Activated CD8-positive, alpha-beta T cell treated with anti-CD3 and anti-CD28 coated beads for 36 hours (primary cell): ENCODE measurements around the gene HLA-DRB1. TPM values are rescaled to one million over a fixed set of nuclear protein-coding genes. Genes with fewer than 3 reads are reported as not detected.
A peak's percentile ranks its signal among the peaks of the same experiment; 100 is the strongest.

Source experiments
- ATAC-seq: fragments of 200-7000 bp; cut with Tn5 transposase; one replicate; pipeline ENCODE4 v1.10.0; 2021; ENCODE audit warnings: mild to moderate bottlenecking, moderate library complexity
- CTCF ChIA-PET: fragments of 350-600 bp; sonication (Branson Sonifier 250); formaldehyde crosslinking; loops from one replicate; lab custom pipeline; 2021; ENCODE audit warnings: antibody characterized with exemption; lab: Charles Lee
- POLR2A ChIA-PET: fragments of 350-600 bp; sonication (Branson Sonifier 250); formaldehyde crosslinking; loops from one replicate; lab custom pipeline; 2021; ENCODE audit warnings: antibody characterized with exemption; lab: Charles Lee
- DNase-seq: peaks from one replicate; pipeline ENCODE4 v3.0.0-alpha.2; 2020
- H3K27ac Mint-ChIP-seq: one replicate; pipeline ENCODE4 v1.8.0; 2021; ENCODE audit warnings: mild to moderate bottlenecking, mixed read lengths
- H3K27me3 Mint-ChIP-seq: one replicate; pipeline ENCODE4 v1.8.0; 2021; ENCODE audit warnings: mixed read lengths
- H3K36me3 Mint-ChIP-seq: one replicate; pipeline ENCODE4 v1.8.0; 2021; ENCODE audit warnings: low read depth, mixed read lengths
- H3K4me1 Mint-ChIP-seq: one replicate; pipeline ENCODE4 v1.8.0; 2021; ENCODE audit warnings: low read depth, mixed read lengths
- H3K4me3 Mint-ChIP-seq: one replicate; pipeline ENCODE4 v1.8.0; 2021; ENCODE audit warnings: mild to moderate bottlenecking, moderate library complexity, mixed read lengths
- H3K9me3 Mint-ChIP-seq: one replicate; pipeline ENCODE4 v1.8.0; 2021; ENCODE audit warnings: mixed read lengths
- CTCF ChIP-seq: fragments of 200-600 bp; IDR thresholded peaks from one replicate; pipeline ENCODE4 v1.8.0; 2022; ENCODE audit warnings: antibody characterized with exemption, mild to moderate bottlenecking
- intact Hi-C: fragments of 100-400 bp; cut with micrococcal nuclease; formaldehyde crosslinking; loops from one replicate; pipeline ENCODE4 v1.10.0; 2022
- total RNA-seq, 2 experiments: library from RNA; stranded (reverse); gene quantifications; one replicate each; pipeline ENCODE4 v1.2.3, GENCODE V29; 2021

Gene HLA-DRB1
- total RNA-seq = 10 to 100 TPM; 21.8 to 22.7 TPM

- no peaks in the 10 kb centered on the region for H3K27me3 Mint-ChIP-seq
- peak; percentile 15 for DNase-seq
Observed at GRCh38 chr6:32589596-32590449, at the start of gene HLA-DRB1. TSS of gene HLA-DRB1 (minus strand) at chr6:32589848. CDS start at chr6:32589742, 106 bp downstream.

GRCh38 chr6:32638532-32639219 lies 49.0 kb upstream of the HLA-DRB1 start:
- Mint-ChIP-seq H3K4me3 (peak overlapping the region; percentile 14), H3K27ac (no peak overlapping the region), H3K4me1 (peaks cover 16% of the 10 kb centered on the region), H3K9me3 (no peaks in the 10 kb centered on the region), H3K27me3 (peaks cover 13% of the 10 kb centered on the region), H3K36me3 (no peaks in the 10 kb centered on the region)
- DNase-seq (no peak), ATAC-seq (no peak)
- CTCF ChIA-PET = no interaction called here
- intact Hi-C loops = no loop called here
- POLR2A ChIA-PET = interaction anchor here (0.6 kb wide), 1 partner anchor 130 kb away, joined by 3 read pairs; no protein-coding TSS in a partner anchor
- TF ChIP-seq CTCF = no peak

More at GRCh38 chr6:32589596-32590449, at the start of gene HLA-DRB1:
- ChIA-PET POLR2A (no interaction called here), CTCF (interaction anchor here (1.6 kb wide), 1 partner anchor 102 kb away, joined by 3 read pairs; no protein-coding TSS in a partner anchor)
- ATAC-seq = peak; percentile 90
- Mint-ChIP-seq H3K36me3 (no peaks in the 10 kb centered on the region), H3K27ac (peak within 1 kb of the TSS; percentile 69), H3K9me3 (no peaks in the 10 kb centered on the region), H3K4me1 (peaks cover 6% of the 10 kb centered on the region), H3K4me3 (peak within 1 kb of the TSS; percentile 67)
- no peak for TF ChIP-seq CTCF
- intact Hi-C loops = loop anchor here (5.0 kb wide), 1 partner anchor 63 kb away; no protein-coding TSS in a partner anchor

GRCh38 chr6:32637883-32638282 lies 48.2 kb upstream of the HLA-DRB1 start:
- Mint-ChIP-seq H3K4me3 (no peak overlapping the region), H3K4me1 (peaks cover 16% of the 10 kb centered on the region), H3K27me3 (peaks cover 13% of the 10 kb centered on the region), H3K36me3 (no peaks in the 10 kb centered on the region), H3K9me3 (no peaks in the 10 kb centered on the region), H3K27ac (no peak overlapping the region)
- CTCF ChIA-PET = no interaction called here
- ATAC-seq (no peak), DNase-seq (no peak)
- no peak for TF ChIP-seq CTCF
- intact Hi-C loops = no loop called here
- POLR2A ChIA-PET = interaction anchor here (0.6 kb wide), 1 partner anchor 131 kb away, joined by 3 read pairs; no protein-coding TSS in a partner anchor

GRCh38 chr6:32637219-32637880 lies 47.7 kb upstream of the HLA-DRB1 start, which contains the start of gene HLA-DQA1:
TSS of gene HLA-DQA1 (plus strand) at chr6:32637406. CDS start at chr6:32637459, 53 bp downstream.
- peaks cover 13% of the 10 kb centered on the region for H3K27me3 Mint-ChIP-seq
- no peak for TF ChIP-seq CTCF
- DNase-seq (peak; percentile 5), ATAC-seq (peak; percentile 66)
- H3K4me3 Mint-ChIP-seq = peak within 1 kb of the TSS; percentile 22
- POLR2A ChIA-PET = no interaction called here
- intact Hi-C loops = no loop called here
- H3K9me3 Mint-ChIP-seq = no peaks in the 10 kb centered on the region
- H3K36me3 Mint-ChIP-seq = no peaks in the 10 kb centered on the region
- CTCF ChIA-PET = no interaction called here
- peak within 1 kb of the TSS; percentile 32 for H3K27ac Mint-ChIP-seq
- peaks cover 14% of the 10 kb centered on the region for H3K4me1 Mint-ChIP-seq
